ENCODE data around the gene TRIM45.
A peak's percentile ranks its signal among the peaks of the same experiment; 100 is the strongest.

The TRIM45 gene

GRCh38 chr1:117101334-117101733 is 20.2 kb downstream of the TRIM45 start:
- DNase-seq (ENCODE audit: low read depth), result no peak

- no peak for DNase-seq (ENCODE audit: low read depth)
These were observed 23.2 kb downstream of the TRIM45 start for GRCh38 chr1:117098287-117098890.

- DNase-seq (ENCODE audit: low read depth), result no peak
These were observed 24.1 kb downstream of the TRIM45 start for GRCh38 chr1:117097443-117097842.

DNA sequence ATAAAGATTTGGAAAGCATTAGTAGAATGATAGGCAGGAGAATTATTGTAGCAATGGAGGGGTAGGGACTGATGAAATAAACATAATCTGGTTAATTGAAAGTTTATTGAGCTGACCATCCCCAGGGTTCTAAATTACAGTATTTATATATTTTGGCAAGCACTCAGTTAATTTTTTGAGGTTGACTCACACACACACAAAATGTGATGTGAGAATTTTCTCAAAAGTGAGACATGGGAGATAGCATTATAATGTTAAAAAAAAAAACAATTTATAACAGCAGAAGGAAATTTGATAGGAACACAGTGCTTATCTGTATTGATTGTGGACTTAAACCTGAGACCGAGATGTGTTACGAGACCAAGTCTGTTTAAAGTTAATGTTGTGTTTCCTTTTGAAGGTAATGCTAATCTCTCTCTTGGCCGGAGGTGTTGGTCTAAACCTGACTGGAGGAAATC is 24.6 kb downstream of the TRIM45 start:
- no peak for DNase-seq (ENCODE audit: low read depth)

DNA sequence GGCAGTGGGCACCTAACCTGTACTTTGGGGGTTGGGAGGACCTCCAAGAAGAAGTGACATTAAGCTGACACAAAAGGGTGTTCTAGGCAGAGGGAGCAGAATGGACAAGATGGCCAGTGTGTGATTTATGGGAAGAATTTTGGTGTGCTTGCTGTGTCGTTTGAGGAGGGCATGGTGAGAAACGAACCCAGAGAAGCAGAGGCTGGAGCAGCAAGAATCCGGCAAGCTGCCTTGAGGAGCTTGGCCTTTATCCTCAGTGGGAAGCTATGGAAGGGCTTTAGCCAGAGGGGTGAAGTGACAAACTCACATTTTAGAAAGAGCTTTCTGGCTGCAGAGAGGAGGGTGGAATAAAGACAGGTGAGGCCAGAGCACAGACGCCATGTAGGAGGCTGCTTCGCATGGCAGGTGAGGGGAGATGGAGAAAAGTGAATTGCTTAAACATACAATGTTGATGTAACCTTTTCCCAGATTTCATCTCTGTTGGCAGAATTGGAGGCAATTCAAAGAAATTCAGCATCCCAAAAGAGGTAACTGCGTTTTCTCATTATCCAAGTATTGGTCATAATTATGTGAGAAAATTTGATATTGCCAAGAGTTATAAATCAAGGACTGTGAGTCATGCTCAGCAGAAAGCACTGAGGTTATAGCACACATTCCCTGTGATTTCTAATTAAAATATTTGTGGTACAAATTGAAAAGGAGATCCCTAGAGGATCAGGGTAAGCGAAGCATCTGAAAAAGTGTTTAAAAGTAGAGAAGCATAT is 26.5 kb downstream of the TRIM45 start:
- peak; percentile 76 for DNase-seq (ENCODE audit: low read depth)

DNA sequence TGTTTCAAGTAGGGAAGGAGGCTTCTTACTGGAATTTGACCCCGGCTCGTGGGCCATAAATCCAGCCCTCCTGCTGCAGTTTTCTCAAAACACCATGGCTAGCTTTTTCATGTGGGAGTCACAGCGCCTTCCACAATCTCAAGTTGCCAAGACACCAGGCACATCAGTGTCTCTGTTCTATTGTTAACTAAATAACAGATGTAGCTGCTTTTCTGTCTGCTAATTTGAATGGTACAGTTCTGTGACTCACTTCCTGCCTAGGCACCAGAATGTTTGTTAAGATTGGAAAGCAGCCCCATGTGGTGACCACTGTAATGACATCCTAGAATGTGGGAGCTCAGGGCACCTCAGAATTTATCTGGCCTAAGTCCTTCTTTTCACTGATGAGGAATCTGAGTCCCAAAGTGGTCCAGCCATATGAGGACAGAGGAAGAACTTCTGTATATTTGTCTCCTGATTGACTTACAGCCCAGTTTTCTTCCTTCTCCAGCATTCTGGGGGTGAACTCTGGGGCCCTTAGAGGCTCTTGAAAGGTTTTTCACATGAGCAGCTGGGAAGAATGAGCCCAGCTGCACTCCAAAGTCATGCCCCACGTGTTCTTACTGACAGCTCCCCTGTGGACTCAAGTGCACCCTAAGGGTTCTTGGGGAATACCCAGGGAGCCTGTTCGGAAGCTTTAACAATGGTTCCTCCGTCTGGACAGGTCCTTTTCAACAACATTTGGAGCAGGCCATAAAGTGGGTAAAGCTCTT is 27.5 kb downstream of the TRIM45 start:
- no peak for DNase-seq (ENCODE audit: low read depth)

GRCh38 chr1:117093091-117093534 is 28.4 kb downstream of the TRIM45 start:
- peak; percentile 95 for DNase-seq (ENCODE audit: low read depth)

- DNase-seq (ENCODE audit: low read depth), result no peak
These were observed 29.0 kb downstream of the TRIM45 start for GRCh38 chr1:117092594-117092993.

GRCh38 chr1:117089996-117090395 is 31.6 kb downstream of the TRIM45 start:
- DNase-seq (ENCODE audit: low read depth), result no peak

DNA sequence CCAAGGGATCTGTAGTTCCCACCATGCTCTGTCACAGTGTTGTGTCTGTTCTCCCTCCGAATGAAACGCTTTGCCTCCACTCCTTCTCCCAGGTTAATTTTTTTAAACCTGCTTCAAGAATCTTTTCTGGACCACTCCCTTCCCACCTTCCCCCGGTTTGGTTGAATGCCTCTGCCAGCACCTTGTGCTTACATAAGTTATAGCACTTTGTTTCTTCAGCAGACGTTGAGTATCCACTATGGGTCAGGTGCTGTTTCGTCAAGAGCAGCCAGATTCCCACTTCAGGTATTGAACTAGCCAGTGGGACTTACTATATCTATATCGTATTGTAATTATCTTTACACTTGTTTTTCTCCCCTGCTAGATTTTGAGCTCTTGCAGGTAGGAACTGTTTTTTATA is 33.9 kb downstream of the TRIM45 start:
- no peak for DNase-seq (ENCODE audit: low read depth)

DNA sequence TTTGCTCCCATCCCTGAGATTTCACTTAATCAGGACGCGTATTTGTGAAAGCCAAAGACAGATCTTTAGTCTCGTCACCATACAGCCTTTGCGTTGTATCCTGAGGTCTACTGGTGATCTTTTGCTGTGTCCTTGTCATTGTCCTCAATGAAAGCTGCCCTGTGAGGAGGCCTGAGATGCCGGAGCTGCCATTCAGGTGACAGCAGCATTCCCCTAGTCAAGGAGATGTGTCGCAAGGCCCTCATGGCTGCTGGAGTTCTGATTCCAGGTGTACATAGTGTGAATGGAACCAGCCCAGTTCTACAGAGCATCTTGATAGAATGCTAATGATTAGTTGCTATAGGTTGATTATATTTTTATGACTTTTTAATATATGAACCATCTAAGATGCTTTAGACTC is 37.3 kb downstream of the TRIM45 start:
- DNase-seq (ENCODE audit: low read depth), result no peak

- DNase-seq (ENCODE audit: low read depth), result no peak
These were observed 41.8 kb downstream of the TRIM45 start for GRCh38 chr1:117079737-117080136.

- DNase-seq (ENCODE audit: low read depth), result peak; percentile 69
These were observed 44.3 kb downstream of the TRIM45 start for GRCh38 chr1:117077267-117077666.

DNA sequence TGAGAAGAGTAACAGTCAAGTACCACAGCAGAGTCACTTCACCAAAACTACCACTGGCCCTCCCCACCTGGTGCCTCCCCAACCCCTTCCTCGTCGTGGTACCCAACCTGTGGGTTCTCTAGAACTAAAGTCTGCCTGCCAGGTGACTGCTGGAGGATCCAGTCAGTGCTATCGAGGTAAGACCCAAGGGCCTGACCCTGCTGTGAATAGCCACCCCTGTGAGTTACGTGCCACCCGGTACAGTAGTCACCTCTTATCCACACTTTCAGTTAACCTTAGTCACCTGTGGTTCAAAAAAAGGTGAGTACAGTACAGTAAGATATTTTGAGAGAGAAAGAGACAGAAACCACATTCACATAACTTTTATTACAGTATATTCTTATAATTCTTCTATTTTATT is 44.9 kb downstream of the TRIM45 start:
- DNase-seq (ENCODE audit: low read depth), result no peak

- DNase-seq (ENCODE audit: low read depth), result no peak
These were observed 51.4 kb downstream of the TRIM45 start for GRCh38 chr1:117070124-117070523.

DNA sequence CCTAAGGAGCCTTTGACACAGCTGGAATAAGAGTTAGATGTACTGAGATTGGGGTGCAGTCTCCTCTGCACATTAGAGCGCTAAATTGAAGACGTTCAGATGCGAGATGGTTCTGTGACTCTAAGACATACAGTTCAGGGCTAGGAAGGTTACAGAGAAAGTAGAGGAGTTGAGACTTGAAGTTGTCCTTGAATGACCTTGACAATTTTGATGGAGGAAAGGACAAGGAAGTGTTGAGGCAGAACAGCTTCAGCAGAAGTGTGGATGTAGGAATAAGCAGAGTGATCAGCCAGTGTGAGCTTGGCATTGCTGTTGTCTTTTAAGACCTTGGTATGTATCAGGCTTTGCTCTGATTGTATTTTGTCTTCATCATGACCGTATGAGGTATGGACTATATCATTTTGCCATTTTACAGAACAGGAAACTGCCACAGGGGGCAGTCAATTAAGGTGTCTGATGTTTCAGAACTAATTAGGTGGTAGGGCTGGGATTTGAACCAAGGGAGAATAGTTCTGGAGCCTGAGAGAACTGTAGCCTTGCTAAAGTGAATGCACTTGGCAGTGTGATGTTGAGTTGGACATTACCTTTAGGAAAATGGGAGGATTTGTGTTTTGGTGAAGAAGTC is 52.2 kb downstream of the TRIM45 start:
- DNase-seq (ENCODE audit: low read depth), result no peak

GRCh38 chr1:117068580-117068979 is 53.0 kb downstream of the TRIM45 start:
- no peak for DNase-seq (ENCODE audit: low read depth)

DNA sequence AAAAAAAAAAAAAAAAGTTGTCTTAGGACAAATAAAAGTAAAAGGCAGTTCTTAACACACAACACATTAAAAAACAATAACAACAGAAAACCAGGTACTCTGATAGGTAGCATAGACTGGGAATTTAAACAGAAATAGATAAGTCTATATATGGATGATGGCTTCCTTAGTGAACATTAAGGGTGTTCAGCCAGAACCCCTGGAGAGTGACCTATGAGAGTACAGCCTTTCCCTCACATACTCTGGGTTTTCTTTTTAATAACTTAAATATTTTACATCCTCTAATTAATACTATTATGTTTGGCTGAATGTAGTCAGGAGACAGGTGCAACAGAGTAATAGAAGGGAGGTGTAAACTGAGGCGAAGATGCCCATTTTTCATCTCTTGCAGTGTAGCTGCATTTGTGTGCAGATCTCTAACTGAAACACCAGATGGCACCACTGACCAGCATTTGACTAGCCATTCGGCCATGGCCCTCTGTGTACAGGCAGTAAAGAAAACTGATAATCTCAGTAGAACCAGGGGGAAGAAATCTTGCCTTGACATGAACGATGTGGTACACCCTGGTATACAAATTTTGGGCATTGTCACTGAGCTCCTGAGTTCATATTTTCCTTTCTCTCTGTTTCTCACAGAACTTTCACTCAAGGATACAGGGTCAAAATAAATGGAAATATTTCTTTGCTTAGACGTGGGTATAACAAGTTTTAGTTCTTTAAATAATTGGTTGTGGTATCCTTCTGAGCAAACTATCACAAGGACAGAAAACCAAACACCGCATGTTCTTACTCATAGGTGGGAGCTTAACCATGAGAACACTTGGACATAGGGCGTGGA is 53.8 kb downstream of the TRIM45 start:
- DNase-seq (ENCODE audit: low read depth), result peak; percentile 28

- DNase-seq (ENCODE audit: low read depth), result no peak
These were observed 55.2 kb downstream of the TRIM45 start for GRCh38 chr1:117066367-117066766.

GRCh38 chr1:117061986-117062415 is 59.5 kb downstream of the TRIM45 start:
- DNase-seq (ENCODE audit: low read depth), result peak; percentile 20
